HEK293T (cell line): Measurements from ENCODE around the gene RHOD.
A peak's percentile ranks its signal among the peaks of the same experiment; 100 is the strongest.

Source experiments
- CTCF ChIA-PET: fragments of 350-600 bp; formaldehyde crosslinking; extraction: SDS; loops from one replicate; lab custom pipeline; 2021; ENCODE audit warnings: antibody characterized with exemption, inconsistent platforms; lab: Yijun Ruan, JAX
- POLR2A ChIA-PET: fragments of 350-600 bp; formaldehyde crosslinking; extraction: SDS; loops from one replicate; lab custom pipeline; 2020; ENCODE audit warnings: antibody characterized with exemption, inconsistent platforms; lab: Yijun Ruan, JAX
- DNase-seq: peaks from one replicate; pipeline ENCODE4 v3.0.0; 2012; ENCODE audit warnings: mixed read lengths; ENCODE audit errors: extremely low spot score
- ARNT ChIP-seq: fragments of 450-650 bp; IDR thresholded peaks from 2 replicates; pipeline ENCODE4 v1.6.1; 2017; ENCODE audit warnings: mild to moderate bottlenecking
- BHLHE40 ChIP-seq: fragments of 450-650 bp; IDR thresholded peaks from 2 replicates; pipeline ENCODE4 v1.6.1; 2016; ENCODE audit warnings: mild to moderate bottlenecking, moderate library complexity, borderline replicate concordance
- CTBP1 ChIP-seq: fragments of 450-650 bp; IDR thresholded peaks from 2 replicates; pipeline ENCODE4 v1.6.1; 2016; ENCODE audit warnings: borderline replicate concordance
- ELF4 ChIP-seq: fragments of 450-650 bp; IDR thresholded peaks from 2 replicates; pipeline ENCODE4 v1.6.1; 2017; ENCODE audit warnings: antibody characterized with exemption
- FOXA1 ChIP-seq: fragments of 450-650 bp; IDR thresholded peaks from 2 replicates; pipeline ENCODE4 v1.6.1; 2016; ENCODE audit warnings: mild to moderate bottlenecking
- FOXK2 ChIP-seq: fragments of 450-650 bp; IDR thresholded peaks from 2 replicates; pipeline ENCODE4 v1.6.1; 2016; ENCODE audit warnings: mild to moderate bottlenecking
- FOXM1 ChIP-seq: fragments of 450-650 bp; IDR thresholded peaks from 2 replicates; pipeline ENCODE4 v1.6.1; 2017; ENCODE audit warnings: mild to moderate bottlenecking, borderline replicate concordance
- HDGF ChIP-seq: fragments of 450-650 bp; IDR thresholded peaks from 2 replicates; pipeline ENCODE4 v1.6.1; 2017; ENCODE audit warnings: antibody characterized with exemption, borderline replicate concordance
- L3MBTL2 ChIP-seq: fragments of 450-650 bp; conservative IDR thresholded peaks from 2 replicates; pipeline ENCODE4 v1.6.1; 2016; ENCODE audit warnings: mild to moderate bottlenecking
- LEF1 ChIP-seq: fragments of 450-650 bp; IDR thresholded peaks from 2 replicates; pipeline ENCODE4 v1.6.1; 2017; ENCODE audit warnings: mild to moderate bottlenecking, borderline replicate concordance
- NFRKB ChIP-seq: fragments of 450-650 bp; IDR thresholded peaks from 2 replicates; pipeline ENCODE4 v1.6.1; 2016; ENCODE audit warnings: mild to moderate bottlenecking, moderate library complexity
- SP1 ChIP-seq: fragments of 450-650 bp; IDR thresholded peaks from 2 replicates; pipeline ENCODE4 v1.6.1; 2017
- SUZ12 ChIP-seq: fragments of 450-650 bp; IDR thresholded peaks from 2 replicates; pipeline ENCODE4 v1.6.1; 2016; ENCODE audit warnings: mild to moderate bottlenecking
- TARDBP ChIP-seq: fragments of 450-650 bp; IDR thresholded peaks from 2 replicates; pipeline ENCODE4 v1.6.1; 2016
- ZNF384 ChIP-seq: fragments of 450-650 bp; IDR thresholded peaks from 2 replicates; pipeline ENCODE4 v1.6.1; 2016
- TF ChIP-seq, protein P1 (sequence below): fragments of 450-650 bp; IDR thresholded peaks from 2 replicates; pipeline ENCODE4 v1.6.1; 2016

Gene RHOD

DNA sequence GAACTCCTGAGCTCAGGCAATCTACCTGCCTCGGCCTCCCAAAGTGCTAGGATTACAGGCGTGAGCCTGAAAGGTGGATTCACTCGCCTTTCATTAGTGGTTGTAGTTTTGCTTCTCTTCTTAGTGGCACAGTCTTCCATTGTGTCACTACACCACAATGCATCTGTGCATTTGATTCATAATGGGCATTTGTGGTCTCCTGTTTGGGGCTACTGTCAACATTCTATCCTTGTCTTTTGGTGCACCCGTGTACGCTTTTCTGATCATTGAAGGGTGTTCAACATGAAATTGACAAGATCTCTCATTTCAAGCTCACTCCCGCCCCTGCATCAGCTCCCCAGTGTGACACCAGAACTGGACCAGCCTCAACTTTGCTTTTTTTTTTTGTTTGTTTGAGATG lies 35.7 kb upstream of the RHOD start:
- POLR2A ChIA-PET, result no interaction called here
- no peak for DNase-seq
- no peak for TF ChIP-seq FOXM1
- TF ChIP-seq CTBP1, result no peak
- TF ChIP-seq HDGF, result no peak
- no peak for TF ChIP-seq ELF4
- no peak for TF ChIP-seq SUZ12
- CTCF ChIA-PET, result interaction anchor here (1.1 to 1.4 kb wide), 3 partner anchors 31 to 253 kb away, joined by 3 to 4 read pairs (median 4); no protein-coding TSS in a partner anchor

DNA sequence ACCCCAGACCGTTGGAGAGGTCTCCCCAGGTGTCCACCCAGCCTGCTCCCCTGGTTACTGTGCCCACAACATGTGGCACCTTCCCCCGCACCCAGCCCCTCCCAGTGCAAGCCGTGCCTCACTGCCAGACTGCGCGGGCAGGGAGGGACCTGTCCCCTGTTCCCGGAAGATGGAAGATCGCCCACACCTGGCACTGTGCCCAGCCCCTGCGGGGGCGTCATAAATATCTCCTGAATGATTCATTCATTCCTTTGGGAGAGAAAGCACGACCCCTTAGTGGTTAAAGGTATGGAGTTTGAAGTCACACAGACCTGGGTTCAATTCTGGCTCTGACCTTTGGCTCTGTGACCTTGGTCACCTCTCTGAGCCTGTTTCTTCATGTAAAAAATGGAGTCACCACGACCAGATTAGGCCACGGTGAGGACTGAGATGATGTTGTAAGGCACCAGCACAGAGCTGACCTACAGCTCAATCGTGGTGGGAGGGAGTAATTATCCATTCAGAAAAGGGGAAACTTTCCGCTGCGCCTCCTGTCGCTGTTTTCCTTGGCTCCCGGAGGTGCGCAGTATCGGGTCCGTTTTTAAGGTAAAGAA lies 34.2 kb upstream of the RHOD start:
- DNase-seq, result no peak
- ChIA-PET POLR2A (interaction anchor here (1.0 kb wide), 1 partner anchor 179 kb away, joined by 3 read pairs; the partner anchor contains the start of gene RCE1), CTCF (interaction anchor here (0.6 to 1.2 kb wide), 7 partner anchors 11 to 255 kb away, joined by 3 to 4 read pairs (median 3); no protein-coding TSS in a partner anchor)
- TF ChIP-seq ARNT (no peak), SP1 (no peak)

DNA sequence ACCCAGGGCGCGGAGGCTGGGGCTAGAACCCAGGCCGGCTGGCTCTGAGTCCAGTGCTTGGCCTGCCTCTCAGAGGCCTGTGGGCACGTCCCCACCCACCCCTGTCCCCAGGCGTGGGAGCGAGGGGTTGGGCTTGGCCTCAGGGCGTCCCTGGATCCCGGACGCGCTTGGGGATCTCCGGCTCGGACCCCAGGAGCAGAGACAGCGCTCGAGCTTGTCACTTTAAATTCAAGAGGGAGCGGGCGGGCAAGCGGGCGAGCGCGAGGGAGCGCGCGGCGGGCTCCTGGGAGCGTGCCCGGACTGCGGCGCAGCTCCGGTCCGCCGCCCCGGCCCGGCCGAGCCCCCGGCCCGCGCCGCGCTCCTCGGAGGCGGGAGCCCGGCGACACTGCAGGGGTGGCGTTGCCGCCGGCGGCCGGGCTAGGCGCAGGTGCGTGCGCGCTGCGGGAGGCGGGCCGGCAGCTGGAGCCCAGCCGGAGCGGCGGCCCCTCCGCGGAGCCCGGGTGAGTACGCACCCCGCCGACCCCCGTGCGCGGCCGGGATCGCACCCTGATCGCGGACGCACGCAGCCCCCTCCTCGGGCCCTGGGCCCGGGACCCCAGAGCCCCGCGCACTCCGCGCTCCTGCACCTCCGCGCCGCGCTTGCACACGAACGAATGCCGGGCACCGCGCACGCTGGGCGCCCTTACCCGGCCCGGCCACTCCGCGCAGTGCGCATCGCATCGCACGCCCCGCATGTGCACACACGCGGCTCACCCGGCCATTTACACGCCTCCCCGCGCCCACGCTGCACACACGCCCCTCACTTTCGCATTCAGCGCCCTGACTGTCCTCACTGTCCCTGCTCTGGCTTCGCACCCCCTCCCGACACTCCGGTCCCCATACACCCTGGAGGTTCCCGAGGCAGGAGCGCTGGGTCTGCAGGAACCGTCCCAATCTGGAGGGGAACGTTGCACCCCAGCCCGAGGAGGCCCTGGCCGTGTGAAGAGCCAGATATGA lies 33.4 kb upstream of the RHOD start, which contains the start of gene SYT12:
Gene SYT12 (plus strand): TSS at position 174 of the 996 bp plus-strand sequence. CDS start 7,011 bp downstream, outside the sequence.
- ChIA-PET POLR2A (no interaction called here), CTCF (interaction anchor here (0.9 kb wide), 1 partner anchor 59 kb away, joined by 3 read pairs; no protein-coding TSS in a partner anchor)
- DNase-seq, result peak; percentile 47
- TF ChIP-seq L3MBTL2, result no peak
- no peak for TF ChIP-seq LEF1
- no peak for TF ChIP-seq FOXK2
- no peak for TF ChIP-seq ELF4
- TF ChIP-seq FOXM1, result no peak
- no peak for TF ChIP-seq SUZ12
- TF ChIP-seq BHLHE40, result no peak
- no peak for TF ChIP-seq ZNF384
- TF ChIP-seq TARDBP, result no peak
- TF ChIP-seq CTBP1, result no peak
- TF ChIP-seq ARNT, result no peak
- TF ChIP-seq SP1, result no peak
- TF ChIP-seq HDGF, result no peak
- TF ChIP-seq, protein P1, sequence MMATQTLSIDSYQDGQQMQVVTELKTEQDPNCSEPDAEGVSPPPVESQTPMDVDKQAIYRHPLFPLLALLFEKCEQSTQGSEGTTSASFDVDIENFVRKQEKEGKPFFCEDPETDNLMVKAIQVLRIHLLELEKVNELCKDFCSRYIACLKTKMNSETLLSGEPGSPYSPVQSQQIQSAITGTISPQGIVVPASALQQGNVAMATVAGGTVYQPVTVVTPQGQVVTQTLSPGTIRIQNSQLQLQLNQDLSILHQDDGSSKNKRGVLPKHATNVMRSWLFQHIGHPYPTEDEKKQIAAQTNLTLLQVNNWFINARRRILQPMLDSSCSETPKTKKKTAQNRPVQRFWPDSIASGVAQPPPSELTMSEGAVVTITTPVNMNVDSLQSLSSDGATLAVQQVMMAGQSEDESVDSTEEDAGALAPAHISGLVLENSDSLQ, result no peak

- no peak for TF ChIP-seq SP1
- no peak for TF ChIP-seq NFRKB
- TF ChIP-seq L3MBTL2, result no peak
- TF ChIP-seq, protein P1, result no peak
- no peak for TF ChIP-seq ELF4
- no peak for TF ChIP-seq LEF1
- no peak for TF ChIP-seq FOXM1
- no peak for TF ChIP-seq TARDBP
- no peak for TF ChIP-seq BHLHE40
- TF ChIP-seq FOXA1, result no peak
- no peak for TF ChIP-seq FOXK2
- no peak for TF ChIP-seq ZNF384
- TF ChIP-seq SUZ12, result no peak
- TF ChIP-seq CTBP1, result no peak
- no peak for TF ChIP-seq HDGF
- no peak for TF ChIP-seq ARNT
- POLR2A ChIA-PET, result no interaction called here
- DNase-seq, result no peak
- CTCF ChIA-PET, result no interaction called here
Measured at GRCh38 chr11:67023957-67024353, 32.7 kb upstream of the RHOD start.

DNA sequence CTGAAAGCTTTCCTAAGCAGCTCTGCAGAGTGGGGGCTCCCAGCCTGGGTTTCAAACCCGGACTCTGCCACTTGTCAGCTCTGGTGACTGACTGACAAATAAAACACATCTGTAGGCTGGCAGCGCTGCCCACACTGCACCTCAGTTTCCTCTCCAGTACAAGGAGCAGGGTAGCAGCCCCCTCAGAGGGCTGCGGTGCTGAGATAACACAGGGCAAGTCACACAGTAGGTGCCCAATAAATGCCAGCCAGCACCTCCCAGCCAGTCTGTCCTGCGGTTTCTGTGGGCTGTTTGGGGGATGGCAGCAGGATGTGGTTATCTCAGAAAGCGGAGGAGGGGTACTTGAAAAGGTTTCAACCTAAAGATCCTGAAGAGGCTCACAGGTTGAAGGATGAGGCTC lies 32.2 kb upstream of the RHOD start:
- CTCF ChIA-PET, result no interaction called here
- no peak for DNase-seq
- POLR2A ChIA-PET, result no interaction called here

GRCh38 chr11:67024966-67025365 lies 31.7 kb upstream of the RHOD start:
- ChIA-PET POLR2A (no interaction called here), CTCF (no interaction called here)

More for the DNA sequence above, 32.2 kb upstream of the RHOD start:
- TF ChIP-seq FOXK2, result no peak
- no peak for TF ChIP-seq SUZ12
- no peak for TF ChIP-seq L3MBTL2
- no peak for TF ChIP-seq SP1
- no peak for TF ChIP-seq CTBP1
- no peak for TF ChIP-seq FOXA1
- no peak for TF ChIP-seq TARDBP
- no peak for TF ChIP-seq ZNF384
- no peak for TF ChIP-seq ELF4
- TF ChIP-seq ARNT, result no peak
- no peak for TF ChIP-seq NFRKB

More at GRCh38 chr11:67024966-67025365, 31.7 kb upstream of the RHOD start:
- no peak for TF ChIP-seq ZNF384
- TF ChIP-seq SUZ12, result no peak
- no peak for TF ChIP-seq LEF1
- no peak for TF ChIP-seq CTBP1
- no peak for TF ChIP-seq L3MBTL2
- TF ChIP-seq FOXM1, result no peak
- TF ChIP-seq, protein P1, result no peak
- no peak for TF ChIP-seq BHLHE40
- no peak for TF ChIP-seq FOXA1
- TF ChIP-seq NFRKB, result no peak
- no peak for TF ChIP-seq ELF4
- TF ChIP-seq HDGF, result no peak
- DNase-seq, result no peak
